Measurements from ENCODE around the gene SLC7A6.

GRCh38 chr16:68242926-68243858 lies 21.1 kb upstream of the SLC7A6 start:
- no peak for TF ChIP-seq ZNF224 (CRISPR knock-in tag; IDR thresholded peaks at IDR 0.05)
- no peak for TF ChIP-seq ZBTB21 (CRISPR knock-in tag; IDR thresholded peaks at IDR 0.05)
- no peak for TF ChIP-seq POLR2A (IDR thresholded peaks at IDR 0.05; ENCODE audit: insufficient read depth in 1 of 2, low read depth in 2 of 2, low read length in 2 of 2)
